K562 (cell line): ENCODE results near the gene DYNLT4. TPM values are rescaled to one million over a fixed set of nuclear protein-coding genes. Genes with fewer than 3 reads are reported as not detected.
A peak's percentile ranks its signal among the peaks of the same experiment; 100 is the strongest.

ENCODE experiments used
- FOSL1 ChIP-seq: fragments of 200-800 bp; sonication (Bioruptor generic); conservative IDR thresholded peaks from 2 replicates; pipeline ENCODE4 v1.6.1; 2016; ENCODE audit warnings: missing genetic modification characterization, missing compliant biosample characterization
- GATA2 ChIP-seq: sonication (generic); formaldehyde crosslinking; IDR thresholded peaks from 2 replicates; pipeline ENCODE4 v1.4.0; 2020; ENCODE audit warnings: mild to moderate bottlenecking, missing genetic modification reagents
- L3MBTL2 ChIP-seq: fragments of 450-650 bp; IDR thresholded peaks from 2 replicates; pipeline ENCODE4 v1.6.1; 2016; ENCODE audit warnings: mild to moderate bottlenecking, moderate library complexity
- MTA3 ChIP-seq: fragments of 450-650 bp; formaldehyde crosslinking; IDR thresholded peaks from 2 replicates; pipeline ENCODE4 v1.6.1; 2017; ENCODE audit warnings: mild to moderate bottlenecking, borderline replicate concordance
- POLR2AphosphoS5 ChIP-seq: IDR thresholded peaks from 2 replicates; pipeline ENCODE4 v1.6.1; 2011; ENCODE audit warnings: mild to moderate bottlenecking, low read depth, low read length, moderate library complexity; ENCODE audit not compliant: control insufficient read depth, insufficient read depth
- RCOR1 ChIP-seq, 2 experiments: IDR thresholded peaks; 2 replicates each; pipeline ENCODE4 v1.6.1; 2012; ENCODE audit warnings: low read depth in 2 of 2, low read length in 2 of 2, borderline replicate concordance in 1 of 2, improper control_type of control experiment in 1 of 2
- ZNF12 ChIP-seq: sonication (generic); formaldehyde crosslinking; IDR thresholded peaks from 2 replicates; pipeline ENCODE4 v1.4.0; 2020; ENCODE audit warnings: mild to moderate bottlenecking, missing genetic modification reagents
- ZNF263 ChIP-seq: sonication (generic); formaldehyde crosslinking; IDR thresholded peaks from 2 replicates; pipeline ENCODE4 v1.8.0; 2022; ENCODE audit warnings: mild to moderate bottlenecking, missing genetic modification reagents, borderline replicate concordance
- polyA plus RNA-seq, 8 experiments: library from polyadenylated mRNA; depleted of rRNA in 4 of 8; stranded (reverse) in 5 of 8; unstranded in 3 of 8; fragments of >200 nt; fragmentation: Nextera tagmentation in 2 of 8; fragmentation: Illumina TruSeq in 1 of 8; extraction: Ambion mirVana in 2 of 8; extraction: Trizol in 1 of 8; gene quantifications; 2 replicates each; pipeline versions ENCODE4 v1.2.1 to v1.2.3, GENCODE V29; 2011 to 2014; ENCODE audit warnings: inconsistent platforms in 1 of 8, missing spikeins in 1 of 8
- total RNA-seq, 7 experiments: library from RNA; depleted of rRNA in 6 of 7; stranded (reverse); fragments of >200 nt in 6 of 7; fragmentation: Illumina TruSeq in 2 of 7; extraction: Trizol in 2 of 7; gene quantifications; 2 replicates each; pipeline versions ENCODE4 v1.2.1 to v1.2.3, GENCODE V29; 2011 to 2021; ENCODE audit warnings: low replicate concordance in 1 of 7
- TF ChIP-seq, protein P1 (sequence below): fragments of 250-450 bp; sonication (Bioruptor Pico); IDR thresholded peaks from 2 replicates; pipeline ENCODE4 v1.4.0; 2020; ENCODE audit warnings: borderline replicate concordance
- TF ChIP-seq, protein P2 (sequence below): fragments of 450-650 bp; formaldehyde crosslinking; IDR thresholded peaks from 2 replicates; pipeline ENCODE4 v1.4.0; 2022; ENCODE audit warnings: missing genetic modification characterization
- TF ChIP-seq, protein P3 (sequence below), 2 experiments: IDR thresholded peaks; 2 replicates each; pipeline ENCODE4 v1.6.1; 2012; ENCODE audit warnings: improper control_type of control experiment in 2 of 2, low read depth in 2 of 2, low read length in 2 of 2, borderline replicate concordance in 1 of 2
- TF ChIP-seq, protein P4 (sequence below): sonication (generic); formaldehyde crosslinking; IDR thresholded peaks from 2 replicates; pipeline ENCODE4 v1.9.0; 2022; ENCODE audit warnings: mild to moderate bottlenecking, missing genetic modification reagents
- TF ChIP-seq, protein P5 (sequence below), 2 experiments: fragments of 450-650 bp; IDR thresholded peaks; 2 replicates each; pipeline ENCODE4 v1.6.1; 2016
- TF ChIP-seq, protein P6 (sequence below), 2 experiments: IDR thresholded peaks in 1 of 2; conservative IDR thresholded peaks in 1 of 2; 2 replicates each; pipeline ENCODE4 v1.6.1; 2016; ENCODE audit warnings: low read depth in 2 of 2, mild to moderate bottlenecking in 1 of 2, missing compliant biosample characterization in 1 of 2, missing genetic modification characterization in 1 of 2, moderate library complexity in 1 of 2

Gene DYNLT4
- total and polyA plus RNA-seq, 9 of the 15 experiments (the other 6 are each of a cell fraction or from before 2014, with no cell fraction given): 0.29 to 0.73 TPM; not detected in 7

DNA sequence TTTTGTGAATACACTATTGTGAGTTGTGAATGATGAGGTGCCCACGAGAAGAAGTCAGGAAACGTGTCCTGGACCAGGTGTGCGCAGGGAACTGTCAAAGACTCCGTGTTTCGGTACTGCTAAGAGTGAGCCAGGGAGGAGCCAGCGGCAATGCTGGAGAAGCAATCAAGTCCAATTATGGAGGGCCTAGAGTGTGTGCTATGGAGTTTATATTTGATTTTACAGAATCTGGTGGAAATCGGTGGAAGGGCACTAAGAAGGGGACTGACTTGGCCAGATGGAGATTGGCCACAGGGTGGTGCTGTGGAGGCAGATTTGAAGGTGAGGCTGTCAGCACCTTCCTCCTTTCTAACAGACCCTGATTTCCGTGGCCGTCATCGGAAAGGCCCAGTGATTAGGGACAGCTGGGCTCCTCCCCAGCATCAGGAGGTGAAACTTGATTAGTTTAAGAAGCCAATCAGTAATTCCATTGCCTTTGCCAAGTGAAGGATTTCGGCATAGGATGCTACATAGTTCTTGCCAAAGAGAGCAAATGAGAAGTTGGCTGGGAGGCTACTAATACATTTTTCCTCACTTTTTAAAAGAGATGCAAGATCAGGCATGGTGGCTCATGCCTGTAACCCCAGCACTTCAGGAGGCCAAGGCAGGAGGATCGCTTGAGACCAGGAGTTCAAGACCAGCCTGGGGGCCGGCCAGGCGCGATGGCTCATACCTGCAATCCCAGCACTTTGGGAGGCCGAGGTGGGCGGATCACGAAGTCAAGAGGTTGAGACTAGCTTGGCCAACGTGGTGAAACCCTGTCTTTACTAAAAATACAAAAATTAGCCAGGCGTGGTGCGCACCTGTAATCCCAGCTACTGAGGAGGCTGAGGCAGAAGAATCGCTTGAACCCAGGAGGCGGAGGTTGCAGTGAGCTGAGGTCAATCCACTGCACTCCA, 28.9 kb upstream of the DYNLT4 start (continued):
- peak; percentile 40; the same call in 1 of the 2 replicates for TF ChIP-seq ZNF263
- peak; percentile 47; the same call in 1 of the 2 replicates for TF ChIP-seq GATA2 (CRISPR knock-in tag)
- peak; percentile 25; the same call in 1 of the 2 replicates for TF ChIP-seq L3MBTL2
- TF ChIP-seq, protein P1, sequence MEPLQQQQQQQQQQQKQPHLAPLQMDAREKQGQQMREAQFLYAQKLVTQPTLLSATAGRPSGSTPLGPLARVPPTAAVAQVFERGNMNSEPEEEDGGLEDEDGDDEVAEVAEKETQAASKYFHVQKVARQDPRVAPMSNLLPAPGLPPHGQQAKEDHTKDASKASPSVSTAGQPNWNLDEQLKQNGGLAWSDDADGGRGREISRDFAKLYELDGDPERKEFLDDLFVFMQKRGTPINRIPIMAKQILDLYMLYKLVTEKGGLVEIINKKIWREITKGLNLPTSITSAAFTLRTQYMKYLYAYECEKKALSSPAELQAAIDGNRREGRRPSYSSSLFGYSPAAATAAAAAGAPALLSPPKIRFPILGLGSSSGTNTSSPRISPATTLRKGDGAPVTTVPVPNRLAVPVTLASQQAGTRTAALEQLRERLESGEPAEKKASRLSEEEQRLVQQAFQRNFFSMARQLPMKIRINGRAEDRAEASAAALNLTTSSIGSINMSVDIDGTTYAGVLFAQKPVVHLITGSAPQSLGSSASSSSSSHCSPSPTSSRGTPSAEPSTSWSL (CRISPR knock-in tag): 0 out of 2 replicates have a peak, but pooled peaks have one; percentile 48
- no peak for TF ChIP-seq POLR2AphosphoS5
- TF ChIP-seq, protein P2, sequence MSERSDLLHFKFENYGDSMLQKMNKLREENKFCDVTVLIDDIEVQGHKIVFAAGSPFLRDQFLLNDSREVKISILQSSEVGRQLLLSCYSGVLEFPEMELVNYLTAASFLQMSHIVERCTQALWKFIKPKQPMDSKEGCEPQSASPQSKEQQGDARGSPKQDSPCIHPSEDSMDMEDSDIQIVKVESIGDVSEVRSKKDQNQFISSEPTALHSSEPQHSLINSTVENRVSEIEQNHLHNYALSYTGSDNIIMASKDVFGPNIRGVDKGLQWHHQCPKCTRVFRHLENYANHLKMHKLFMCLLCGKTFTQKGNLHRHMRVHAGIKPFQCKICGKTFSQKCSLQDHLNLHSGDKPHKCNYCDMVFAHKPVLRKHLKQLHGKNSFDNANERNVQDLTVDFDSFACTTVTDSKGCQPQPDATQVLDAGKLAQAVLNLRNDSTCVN (CRISPR knock-in tag): 0 out of 2 replicates have a peak, but pooled peaks have one; percentile 49
- peak; percentile 57 for TF ChIP-seq FOSL1 (tag)
- TF ChIP-seq, protein P3, sequence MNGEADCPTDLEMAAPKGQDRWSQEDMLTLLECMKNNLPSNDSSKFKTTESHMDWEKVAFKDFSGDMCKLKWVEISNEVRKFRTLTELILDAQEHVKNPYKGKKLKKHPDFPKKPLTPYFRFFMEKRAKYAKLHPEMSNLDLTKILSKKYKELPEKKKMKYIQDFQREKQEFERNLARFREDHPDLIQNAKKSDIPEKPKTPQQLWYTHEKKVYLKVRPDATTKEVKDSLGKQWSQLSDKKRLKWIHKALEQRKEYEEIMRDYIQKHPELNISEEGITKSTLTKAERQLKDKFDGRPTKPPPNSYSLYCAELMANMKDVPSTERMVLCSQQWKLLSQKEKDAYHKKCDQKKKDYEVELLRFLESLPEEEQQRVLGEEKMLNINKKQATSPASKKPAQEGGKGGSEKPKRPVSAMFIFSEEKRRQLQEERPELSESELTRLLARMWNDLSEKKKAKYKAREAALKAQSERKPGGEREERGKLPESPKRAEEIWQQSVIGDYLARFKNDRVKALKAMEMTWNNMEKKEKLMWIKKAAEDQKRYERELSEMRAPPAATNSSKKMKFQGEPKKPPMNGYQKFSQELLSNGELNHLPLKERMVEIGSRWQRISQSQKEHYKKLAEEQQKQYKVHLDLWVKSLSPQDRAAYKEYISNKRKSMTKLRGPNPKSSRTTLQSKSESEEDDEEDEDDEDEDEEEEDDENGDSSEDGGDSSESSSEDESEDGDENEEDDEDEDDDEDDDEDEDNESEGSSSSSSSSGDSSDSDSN (IDR thresholded peaks at IDR 0.05; ENCODE audit: borderline replicate concordance in 1 of 2, low read depth in 2 of 2, low read length in 2 of 2): peak in 1 of 2 experiments; percentile 67; a peak in 2 of 4 replicates
- TF ChIP-seq, protein P4, sequence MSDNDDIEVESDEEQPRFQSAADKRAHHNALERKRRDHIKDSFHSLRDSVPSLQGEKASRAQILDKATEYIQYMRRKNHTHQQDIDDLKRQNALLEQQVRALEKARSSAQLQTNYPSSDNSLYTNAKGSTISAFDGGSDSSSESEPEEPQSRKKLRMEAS (CRISPR knock-in tag): peak; percentile 54; the same call in 1 of the 2 replicates
- TF ChIP-seq, protein P5, sequence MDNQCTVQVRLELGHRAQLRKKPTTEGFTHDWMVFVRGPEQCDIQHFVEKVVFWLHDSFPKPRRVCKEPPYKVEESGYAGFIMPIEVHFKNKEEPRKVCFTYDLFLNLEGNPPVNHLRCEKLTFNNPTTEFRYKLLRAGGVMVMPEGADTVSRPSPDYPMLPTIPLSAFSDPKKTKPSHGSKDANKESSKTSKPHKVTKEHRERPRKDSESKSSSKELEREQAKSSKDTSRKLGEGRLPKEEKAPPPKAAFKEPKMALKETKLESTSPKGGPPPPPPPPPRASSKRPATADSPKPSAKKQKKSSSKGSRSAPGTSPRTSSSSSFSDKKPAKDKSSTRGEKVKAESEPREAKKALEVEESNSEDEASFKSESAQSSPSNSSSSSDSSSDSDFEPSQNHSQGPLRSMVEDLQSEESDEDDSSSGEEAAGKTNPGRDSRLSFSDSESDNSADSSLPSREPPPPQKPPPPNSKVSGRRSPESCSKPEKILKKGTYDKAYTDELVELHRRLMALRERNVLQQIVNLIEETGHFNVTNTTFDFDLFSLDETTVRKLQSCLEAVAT (IDR thresholded peaks at IDR 0.05): peak in 1 of 2 experiments; percentile 52; a peak in 1 of 4 replicates
- TF ChIP-seq, protein P6, sequence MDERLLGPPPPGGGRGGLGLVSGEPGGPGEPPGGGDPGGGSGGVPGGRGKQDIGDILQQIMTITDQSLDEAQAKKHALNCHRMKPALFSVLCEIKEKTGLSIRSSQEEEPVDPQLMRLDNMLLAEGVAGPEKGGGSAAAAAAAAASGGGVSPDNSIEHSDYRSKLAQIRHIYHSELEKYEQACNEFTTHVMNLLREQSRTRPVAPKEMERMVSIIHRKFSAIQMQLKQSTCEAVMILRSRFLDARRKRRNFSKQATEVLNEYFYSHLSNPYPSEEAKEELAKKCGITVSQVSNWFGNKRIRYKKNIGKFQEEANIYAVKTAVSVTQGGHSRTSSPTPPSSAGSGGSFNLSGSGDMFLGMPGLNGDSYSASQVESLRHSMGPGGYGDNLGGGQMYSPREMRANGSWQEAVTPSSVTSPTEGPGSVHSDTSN (CRISPR knock-in tag; IDR thresholded peaks at IDR 0.05; ENCODE audit: low read depth): 0 out of 2 replicates have a peak, but pooled peaks have one; percentile 20
- TF ChIP-seq, protein P6 (tag; conservative IDR thresholded peaks at IDR 0.05; ENCODE audit: low read depth): peak; percentile 94
- no peak for TF ChIP-seq ZNF12 (CRISPR knock-in tag)
- peak; percentile 42; the same call in 1 of the 2 replicates for TF ChIP-seq MTA3
- peak; percentile 90 to 97 for TF ChIP-seq RCOR1 (IDR thresholded peaks at IDR 0.05; ENCODE audit: borderline replicate concordance in 1 of 2, low read depth in 2 of 2, low read length in 2 of 2)
